ENCODE results near the gene GGA3. TPM values are rescaled to one million over a fixed set of nuclear protein-coding genes. Genes with fewer than 3 reads are reported as not detected.
A peak's percentile ranks its signal among the peaks of the same experiment; 100 is the strongest.

The GGA3 gene
- total and polyA plus RNA-seq, 10 of the 15 experiments (the other 5 are each of a cell fraction or from before 2014, with no cell fraction given): 7.0 to 57.5 (median 34.0) TPM

- TF ChIP-seq, protein P1, sequence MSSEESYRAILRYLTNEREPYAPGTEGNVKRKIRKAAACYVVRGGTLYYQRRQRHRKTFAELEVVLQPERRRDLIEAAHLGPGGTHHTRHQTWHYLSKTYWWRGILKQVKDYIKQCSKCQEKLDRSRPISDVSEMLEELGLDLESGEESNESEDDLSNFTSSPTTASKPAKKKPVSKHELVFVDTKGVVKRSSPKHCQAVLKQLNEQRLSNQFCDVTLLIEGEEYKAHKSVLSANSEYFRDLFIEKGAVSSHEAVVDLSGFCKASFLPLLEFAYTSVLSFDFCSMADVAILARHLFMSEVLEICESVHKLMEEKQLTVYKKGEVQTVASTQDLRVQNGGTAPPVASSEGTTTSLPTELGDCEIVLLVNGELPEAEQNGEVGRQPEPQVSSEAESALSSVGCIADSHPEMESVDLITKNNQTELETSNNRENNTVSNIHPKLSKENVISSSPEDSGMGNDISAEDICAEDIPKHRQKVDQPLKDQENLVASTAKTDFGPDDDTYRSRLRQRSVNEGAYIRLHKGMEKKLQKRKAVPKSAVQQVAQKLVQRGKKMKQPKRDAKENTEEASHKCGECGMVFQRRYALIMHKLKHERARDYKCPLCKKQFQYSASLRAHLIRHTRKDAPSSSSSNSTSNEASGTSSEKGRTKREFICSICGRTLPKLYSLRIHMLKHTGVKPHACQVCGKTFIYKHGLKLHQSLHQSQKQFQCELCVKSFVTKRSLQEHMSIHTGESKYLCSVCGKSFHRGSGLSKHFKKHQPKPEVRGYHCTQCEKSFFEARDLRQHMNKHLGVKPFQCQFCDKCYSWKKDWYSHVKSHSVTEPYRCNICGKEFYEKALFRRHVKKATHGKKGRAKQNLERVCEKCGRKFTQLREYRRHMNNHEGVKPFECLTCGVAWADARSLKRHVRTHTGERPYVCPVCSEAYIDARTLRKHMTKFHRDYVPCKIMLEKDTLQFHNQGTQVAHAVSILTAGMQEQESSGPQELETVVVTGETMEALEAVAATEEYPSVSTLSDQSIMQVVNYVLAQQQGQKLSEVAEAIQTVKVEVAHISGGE (CRISPR knock-in tag; IDR thresholded peaks at IDR 0.05): no peak
- TF ChIP-seq SREBF2 (IDR thresholded peaks at IDR 0.05; ENCODE audit: low read length) (no peak), IRF4 (IDR thresholded peaks at IDR 0.05; ENCODE audit: low read depth, low read length) (no peak), RAD51 (IDR thresholded peaks at IDR 0.05) (no peak), IKZF1 (conservative IDR thresholded peaks at IDR 0.05) (peak; percentile 97), NBN (IDR thresholded peaks at IDR 0.05) (no peak), CHD2 (IDR thresholded peaks at IDR 0.05; ENCODE audit: borderline replicate concordance, low read depth, low read length) (peak; percentile 96), RCOR1 (conservative IDR thresholded peaks at IDR 0.05; ENCODE audit: low read depth, low read length) (no peak), CHD4 (IDR thresholded peaks at IDR 0.05) (no peak), SMC3 (IDR thresholded peaks at IDR 0.05; ENCODE audit: borderline replicate concordance, low read length) (peak; percentile 35; the same call in 1 of the 2 replicates), TCF12 (IDR thresholded peaks at IDR 0.05; ENCODE audit: low read depth, low read length) (peak; percentile 84), RAD21 (IDR thresholded peaks at IDR 0.05; ENCODE audit: insufficient read depth, low read depth, low read length) (peak; percentile 51), STAT3 (IDR thresholded peaks at IDR 0.05; ENCODE audit: low read depth, low read length) (no peak), HDAC6 (IDR thresholded peaks at IDR 0.05; ENCODE audit: unreplicated experiment) (no peak), RUNX3 (IDR thresholded peaks at IDR 0.05; ENCODE audit: low read length) (peak; percentile 85), MEF2A (IDR thresholded peaks at IDR 0.05; ENCODE audit: insufficient read depth, low read depth, low read length) (peak; percentile 31; the same call in 1 of the 2 replicates), BACH1 (IDR thresholded peaks at IDR 0.05; ENCODE audit: borderline replicate concordance) (peak; percentile 34), SMAD5 (IDR thresholded peaks at IDR 0.05; ENCODE audit: low read depth) (peak; percentile 69; the same call in 1 of the 2 replicates), BMI1 (IDR thresholded peaks at IDR 0.05; ENCODE audit: borderline replicate concordance) (no peak), PKNOX1 (IDR thresholded peaks at IDR 0.05) (peak; percentile 99), RELB (IDR thresholded peaks at IDR 0.05; ENCODE audit: low read depth) (0 out of 2 replicates have a peak, but pooled peaks have one; percentile 3), SIN3A (IDR thresholded peaks at IDR 0.05; ENCODE audit: low read depth, low read length) (peak; percentile 88)
- TF ChIP-seq, protein P2, sequence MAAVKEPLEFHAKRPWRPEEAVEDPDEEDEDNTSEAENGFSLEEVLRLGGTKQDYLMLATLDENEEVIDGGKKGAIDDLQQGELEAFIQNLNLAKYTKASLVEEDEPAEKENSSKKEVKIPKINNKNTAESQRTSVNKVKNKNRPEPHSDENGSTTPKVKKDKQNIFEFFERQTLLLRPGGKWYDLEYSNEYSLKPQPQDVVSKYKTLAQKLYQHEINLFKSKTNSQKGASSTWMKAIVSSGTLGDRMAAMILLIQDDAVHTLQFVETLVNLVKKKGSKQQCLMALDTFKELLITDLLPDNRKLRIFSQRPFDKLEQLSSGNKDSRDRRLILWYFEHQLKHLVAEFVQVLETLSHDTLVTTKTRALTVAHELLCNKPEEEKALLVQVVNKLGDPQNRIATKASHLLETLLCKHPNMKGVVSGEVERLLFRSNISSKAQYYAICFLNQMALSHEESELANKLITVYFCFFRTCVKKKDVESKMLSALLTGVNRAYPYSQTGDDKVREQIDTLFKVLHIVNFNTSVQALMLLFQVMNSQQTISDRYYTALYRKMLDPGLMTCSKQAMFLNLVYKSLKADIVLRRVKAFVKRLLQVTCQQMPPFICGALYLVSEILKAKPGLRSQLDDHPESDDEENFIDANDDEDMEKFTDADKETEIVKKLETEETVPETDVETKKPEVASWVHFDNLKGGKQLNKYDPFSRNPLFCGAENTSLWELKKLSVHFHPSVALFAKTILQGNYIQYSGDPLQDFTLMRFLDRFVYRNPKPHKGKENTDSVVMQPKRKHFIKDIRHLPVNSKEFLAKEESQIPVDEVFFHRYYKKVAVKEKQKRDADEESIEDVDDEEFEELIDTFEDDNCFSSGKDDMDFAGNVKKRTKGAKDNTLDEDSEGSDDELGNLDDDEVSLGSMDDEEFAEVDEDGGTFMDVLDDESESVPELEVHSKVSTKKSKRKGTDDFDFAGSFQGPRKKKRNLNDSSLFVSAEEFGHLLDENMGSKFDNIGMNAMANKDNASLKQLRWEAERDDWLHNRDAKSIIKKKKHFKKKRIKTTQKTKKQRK (IDR thresholded peaks at IDR 0.05; ENCODE audit: low read depth, low read length): no peak
Observed at GRCh38 chr17:75289115-75289831, 27.9 kb upstream of the GGA3 start, which contains the start of gene SLC25A19 (continued).

Data from GM12878 (cell line).